Mucosa of gallbladder (tissue), 1 donor: ENCODE data around the gene USP26. TPM values are rescaled to one million over a fixed set of nuclear protein-coding genes. Genes with fewer than 3 reads are reported as not detected.
"Not testable (repeated sequence)": the region's sequence is repeated elsewhere in the genome, so short reads cannot be mapped to it uniquely, and the experiment has no call there.

Experiments used
- DNase-seq: peaks from one replicate; pipeline ENCODE4 v3.0.0-alpha.2; 2020; ENCODE audit warnings: low spot score
- total RNA-seq: library from RNA; stranded (reverse); gene quantifications from one replicate; pipeline ENCODE4 v1.2.1, GENCODE V29; 2021
- donor health status: DM: no; HTN: no; CAD: no.

Gene USP26
- total RNA-seq, 1 donor from 2014 or later, result not detected

DNA sequence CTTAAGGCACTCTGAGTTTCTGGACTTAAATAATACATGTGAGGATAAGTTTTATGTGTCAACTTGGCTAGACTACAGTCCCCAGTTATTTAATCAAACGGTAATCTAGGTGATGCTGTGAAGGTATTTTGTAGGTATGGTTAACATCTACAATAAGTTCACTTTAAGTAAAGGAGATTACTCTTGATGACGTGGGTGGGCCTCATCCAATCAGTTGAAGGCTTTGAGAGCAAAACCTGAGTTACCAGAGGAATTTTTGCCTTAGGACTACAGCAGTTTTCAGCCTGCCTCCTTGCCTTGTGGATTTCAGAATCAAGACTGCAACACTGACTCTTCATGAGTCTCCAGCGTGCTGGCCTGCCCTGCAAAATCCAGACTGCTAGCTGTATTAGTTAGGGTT is 78.7 kb downstream of the USP26 start:
- DNase-seq, result no peak

DNA sequence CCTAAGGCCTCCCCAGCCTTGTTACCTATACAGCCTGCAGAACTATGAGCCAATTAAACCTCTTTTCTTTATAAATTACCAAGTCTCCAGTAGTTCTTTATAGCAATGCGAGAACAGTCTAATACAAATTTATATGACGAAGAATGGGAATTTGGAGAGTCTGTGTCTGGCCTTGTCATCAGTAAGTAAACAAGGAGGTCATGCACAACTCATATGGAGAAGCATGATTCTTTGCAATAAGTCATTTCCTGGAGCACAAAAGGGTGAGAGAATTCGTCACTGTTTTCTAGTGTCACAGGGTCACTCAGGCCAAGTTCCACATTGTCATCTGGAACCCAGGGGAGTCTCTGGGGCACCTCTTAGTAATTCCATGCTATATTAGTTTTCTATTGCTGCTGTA is 89.5 kb downstream of the USP26 start:
- no peak for DNase-seq

DNA sequence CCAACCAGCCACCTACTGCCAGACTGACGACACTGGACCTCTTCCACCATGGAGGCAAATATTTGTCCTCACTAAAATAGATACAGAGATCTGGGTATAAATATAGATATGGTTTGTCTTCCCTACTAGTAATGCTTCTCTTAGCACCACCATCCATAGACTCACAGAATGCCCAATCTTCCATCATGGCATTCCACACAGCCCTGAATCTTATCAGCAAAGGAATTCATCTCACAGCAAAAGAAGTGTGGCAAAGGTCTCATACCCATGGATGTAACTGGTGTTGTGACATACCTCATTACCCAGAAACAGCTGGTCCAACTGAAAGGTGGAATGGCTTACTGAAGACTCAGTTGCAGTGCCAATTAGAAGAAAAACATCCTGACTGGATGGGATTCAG is 91.3 kb downstream of the USP26 start:
- no peak for DNase-seq

DNA sequence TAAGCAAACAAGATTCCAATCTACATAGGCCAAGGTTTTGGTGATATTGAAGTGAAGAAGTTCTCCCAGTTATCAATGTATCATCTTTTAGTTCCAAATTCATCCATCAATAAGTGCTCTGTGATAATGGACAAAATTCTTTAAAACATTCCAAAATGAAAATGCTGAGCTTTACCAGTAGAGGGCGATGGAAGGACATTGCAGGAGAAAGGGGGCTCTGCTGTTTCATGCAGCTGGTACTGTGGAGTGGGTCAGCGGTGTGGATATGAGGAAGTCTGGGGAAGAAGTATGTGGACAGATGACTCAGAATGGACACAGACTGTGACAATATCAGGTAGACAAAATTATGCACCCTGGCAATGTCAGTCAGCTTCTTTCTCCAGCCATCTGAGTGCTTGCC is 91.9 kb downstream of the USP26 start:
- no peak for DNase-seq

DNA sequence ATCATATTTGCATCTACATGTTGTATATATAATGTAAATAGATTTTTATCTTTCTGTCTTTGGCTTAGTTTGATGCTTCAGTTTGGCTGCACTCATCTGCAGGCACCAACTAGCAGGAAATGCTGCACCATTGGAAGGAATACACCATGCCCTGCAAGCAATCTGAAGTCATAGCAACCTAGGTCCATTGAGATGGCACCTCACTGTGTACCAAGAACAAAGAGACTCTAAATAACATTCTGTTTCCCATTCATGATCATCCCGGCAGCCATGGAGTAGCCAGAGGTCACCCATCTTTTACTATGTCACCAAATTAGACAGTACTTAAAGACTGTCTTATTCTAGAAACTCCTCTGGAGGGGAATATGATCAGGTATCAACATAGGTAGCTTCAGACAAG is 97.7 kb downstream of the USP26 start:
- DNase-seq, result no peak

DNA sequence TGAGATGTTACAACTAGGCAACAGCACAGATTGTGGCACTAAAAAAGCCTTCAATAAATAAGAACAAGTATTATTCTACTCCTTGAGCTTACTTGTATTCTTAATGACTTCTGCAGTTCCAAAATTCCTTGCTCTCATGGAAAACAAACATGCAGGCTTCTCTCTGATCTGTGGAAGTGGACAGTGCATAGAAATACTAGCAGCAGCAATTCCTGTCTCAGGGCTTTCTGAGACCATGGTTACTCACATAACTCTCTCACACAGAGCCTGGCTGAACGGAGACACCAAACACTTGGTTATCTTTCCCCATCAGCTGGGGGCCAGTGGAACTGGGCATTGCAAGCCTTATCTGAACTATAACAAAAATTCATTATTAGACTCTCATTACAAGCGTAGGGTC is 106.1 kb downstream of the USP26 start:
- DNase-seq, result no peak

DNA sequence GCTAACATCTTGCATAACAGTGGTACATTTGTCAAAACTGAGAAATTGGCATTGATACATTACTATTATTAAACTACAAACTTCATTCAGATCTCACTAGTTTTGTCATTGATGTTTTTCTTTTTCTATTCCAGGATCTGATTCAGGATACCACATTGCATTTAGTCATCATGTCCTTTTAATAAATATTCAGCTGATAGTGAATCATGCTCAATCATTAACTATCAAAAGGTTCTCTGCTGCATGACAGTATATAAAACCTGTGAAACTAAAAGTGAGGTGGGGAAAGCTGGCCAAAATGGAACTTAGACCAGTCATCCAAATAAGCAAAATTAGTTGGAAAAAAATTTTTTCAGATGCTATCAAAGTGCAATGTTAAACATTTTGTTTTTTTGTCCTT is 110.4 kb downstream of the USP26 start:
- DNase-seq, result no peak

DNA sequence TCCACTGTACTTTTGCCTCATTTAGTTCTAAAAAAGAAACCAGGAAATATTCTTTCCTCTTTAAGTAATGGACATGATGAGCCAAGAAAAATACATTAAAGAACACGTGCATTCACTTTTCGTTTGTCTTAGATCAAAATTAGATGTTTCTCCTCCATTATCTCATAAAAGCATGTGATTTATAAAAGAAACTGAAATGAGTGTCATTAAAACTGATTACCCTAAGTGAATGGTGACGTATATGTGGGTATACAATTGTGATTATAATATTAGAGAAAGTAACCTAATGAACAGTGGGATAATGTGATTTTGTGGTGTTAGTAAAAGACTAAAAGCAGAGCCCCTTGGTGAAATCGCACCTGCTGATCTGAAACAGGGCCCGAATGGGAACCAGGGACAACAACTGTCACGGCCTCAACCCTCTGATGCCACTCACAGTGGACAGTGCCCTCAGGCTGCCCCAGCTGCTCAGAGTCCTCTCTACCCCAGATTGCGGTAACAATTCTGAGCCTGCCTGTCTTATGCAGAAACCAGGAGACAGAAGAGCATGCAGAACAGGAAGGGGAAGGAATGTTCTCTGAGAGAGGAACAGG is 112.8 kb downstream of the USP26 start:
- no peak for DNase-seq

DNA sequence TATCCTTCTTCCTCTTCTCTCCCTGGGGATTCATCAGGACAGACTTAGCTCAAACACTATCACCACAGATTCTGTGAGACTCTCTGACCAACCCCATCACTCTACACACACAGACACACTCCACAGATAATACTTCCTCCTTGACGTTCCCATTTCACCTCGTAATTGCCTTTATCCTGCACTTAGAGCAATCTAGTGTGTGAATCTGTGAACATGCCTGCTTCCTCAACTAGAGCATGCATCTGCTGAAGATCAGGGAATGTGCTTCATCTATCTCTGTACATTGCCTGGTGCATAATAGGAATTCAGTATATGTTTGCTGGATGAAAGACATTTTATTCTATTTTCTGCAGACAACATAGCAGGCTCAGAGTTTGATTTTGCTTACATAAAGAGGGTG is 113.4 kb downstream of the USP26 start:
- no peak for DNase-seq

DNA sequence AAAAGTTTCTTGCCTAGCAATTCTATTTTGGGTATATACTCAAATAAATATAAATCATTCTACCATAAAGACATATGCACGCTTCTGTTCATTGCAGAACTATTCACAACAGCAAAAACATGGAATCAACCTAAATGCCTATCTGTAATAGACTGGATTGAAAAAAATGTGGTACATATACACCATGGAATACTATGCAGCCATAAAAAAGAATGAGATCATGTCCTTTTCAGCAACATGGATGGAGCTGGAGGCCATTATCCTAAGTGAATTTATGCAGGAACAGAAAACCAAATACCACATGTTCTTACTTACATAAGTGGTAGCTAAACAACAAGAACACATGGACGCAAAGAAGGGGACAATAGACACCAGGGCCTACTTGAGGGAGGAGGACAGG is 116.9 kb downstream of the USP26 start:
- not testable (repeated sequence) for DNase-seq

Other genes with a start within 250 kb of the USP26 start
- 1.2 TPM for gene HS6ST2, start 138.5 kb downstream of the USP26 start, total RNA-seq
- gene TFDP3, start 121.2 kb upstream of the USP26 start, total RNA-seq, result not detected